Measurements from ENCODE around the gene CCDC170. TPM values are rescaled to one million over a fixed set of nuclear protein-coding genes. Genes with fewer than 3 reads are reported as not detected.

The CCDC170 gene
- total RNA-seq, 4 donors from 2014 or later: 0.22 to 1.1 (median 1.1) TPM; not detected in 1

- 79 to 81% methylated on average over 1 of the region's 1 CpG for whole genome bisulfite sequencing, 2 donors
- no peak for DNase-seq (ENCODE audit: low spot score in 2 of 2)
- H3K4me3 ChIP-seq (ENCODE audit: low read depth, poor library complexity, severe bottlenecking): no peak overlapping the region
- TF ChIP-seq CTCF (IDR thresholded peaks at IDR 0.05) (no peak), POLR2A (IDR thresholded peaks at IDR 0.05) (no peak)
- intact Hi-C loops (cut with DNase I; ENCODE audit: low total_unique reads): no loop called here
Observed at GRCh38 chr6:151639750-151640149, 145.9 kb downstream of the CCDC170 start.

- no peak for DNase-seq (ENCODE audit: low spot score in 2 of 2)
- no peak overlapping the region for H3K4me3 ChIP-seq (ENCODE audit: low read depth, poor library complexity, severe bottlenecking)
- 85% methylated on average over 3 of the region's 3 CpGs for WGBS, 2 donors
- intact Hi-C loops (cut with DNase I; ENCODE audit: low total_unique reads): no loop called here
- TF ChIP-seq CTCF (IDR thresholded peaks at IDR 0.05) (no peak), POLR2A (IDR thresholded peaks at IDR 0.05) (no peak)
Observed at GRCh38 chr6:151641028-151641427, 147.2 kb downstream of the CCDC170 start.

- TF ChIP-seq POLR2A (IDR thresholded peaks at IDR 0.05) (no peak), CTCF (IDR thresholded peaks at IDR 0.05) (no peak)
- H3K4me3 ChIP-seq (ENCODE audit: low read depth, poor library complexity, severe bottlenecking): no peak overlapping the region
Observed at GRCh38 chr6:151647976-151648639, 154.3 kb downstream of the CCDC170 start.

GRCh38 chr6:151649835-151650234 lies 156.0 kb downstream of the CCDC170 start:
- DNase-seq (ENCODE audit: low spot score in 2 of 2): no peak
- H3K4me3 ChIP-seq (ENCODE audit: low read depth, poor library complexity, severe bottlenecking): no peak overlapping the region
- WGBS, 2 donors: 89 to 90% methylated on average over 4 of the region's 4 CpGs
- TF ChIP-seq POLR2A (IDR thresholded peaks at IDR 0.05) (no peak), CTCF (IDR thresholded peaks at IDR 0.05) (no peak)
- intact Hi-C loops (cut with DNase I; ENCODE audit: low total_unique reads): no loop called here

More at GRCh38 chr6:151647976-151648639, 154.3 kb downstream of the CCDC170 start:
- DNase-seq (ENCODE audit: low spot score in 2 of 2): no peak
- intact Hi-C loops (cut with DNase I; ENCODE audit: low total_unique reads): no loop called here
- WGBS, 2 donors: 82 to 86% methylated on average over 8 to 12 of the region's 12 CpGs

GRCh38 chr6:151651639-151652038 lies 157.8 kb downstream of the CCDC170 start:
- no peak for TF ChIP-seq CTCF (IDR thresholded peaks at IDR 0.05)
- TF ChIP-seq POLR2A (IDR thresholded peaks at IDR 0.05): no peak
- H3K4me3 ChIP-seq (ENCODE audit: low read depth, poor library complexity, severe bottlenecking): no peak overlapping the region
- 89 to 94% methylated on average over 3 of the region's 3 CpGs for WGBS, 2 donors
- DNase-seq (ENCODE audit: low spot score in 2 of 2): no peak
- intact Hi-C loops (cut with DNase I; ENCODE audit: low total_unique reads): no loop called here

- no peak for TF ChIP-seq POLR2A (IDR thresholded peaks at IDR 0.05)
- no peak for TF ChIP-seq CTCF (IDR thresholded peaks at IDR 0.05)
- DNase-seq (ENCODE audit: low spot score in 2 of 2): peak; percentile 43 to 89
- H3K4me3 ChIP-seq (ENCODE audit: low read depth, poor library complexity, severe bottlenecking): no peak overlapping the region
- WGBS, 2 donors: 25 to 30% methylated on average over 2 of the region's 2 CpGs
- intact Hi-C loops (cut with DNase I; ENCODE audit: low total_unique reads): no loop called here
Observed at GRCh38 chr6:151652325-151652724, 158.5 kb downstream of the CCDC170 start.

Measured in lower leg skin (tissue), 4 donors.